Natural killer cell (primary cell): ENCODE data around the gene MBNL1. TPM values are rescaled to one million over a fixed set of nuclear protein-coding genes. Genes with fewer than 3 reads are reported as not detected.

Experiments
- ATAC-seq, 3 donors: fragments of 150-1000 bp in 2 of 3; fragments of 200-7000 bp in 1 of 3; cut with Tn5 transposase; 1 replicate in 1 of 3; 2 replicates in 2 of 3; pipeline ENCODE4 v1.10.0; 2021; ENCODE audit warnings: mild to moderate bottlenecking in 2 of 3, moderate library complexity in 2 of 3
- DNase-seq, 2 donors: peaks; one replicate each; pipeline versions ENCODE4 v3.0.0 to v3.0.0-alpha.2; 2013 to 2021; ENCODE audit warnings: mixed read lengths in 1 of 2
- H3K27ac ChIP-seq: one replicate; pipeline ENCODE4 v1.5.1; 2013; ENCODE audit warnings: mild to moderate bottlenecking, low read length
- H3K27me3 ChIP-seq: one replicate; pipeline ENCODE4 v1.6.1; 2013; ENCODE audit warnings: low read length; ENCODE audit not compliant: control insufficient read depth, insufficient read depth
- H3K36me3 ChIP-seq: one replicate; pipeline ENCODE4 v1.6.1; 2013; ENCODE audit warnings: low read length; ENCODE audit not compliant: control insufficient read depth, insufficient read depth
- H3K4me1 ChIP-seq: one replicate; pipeline ENCODE4 v1.6.1; 2013; ENCODE audit warnings: low read length; ENCODE audit not compliant: control insufficient read depth, insufficient read depth
- H3K4me3 ChIP-seq: one replicate; pipeline ENCODE4 v1.5.1; 2013; ENCODE audit warnings: low read length
- H3K9me3 ChIP-seq: one replicate; pipeline ENCODE4 v1.6.1; 2013; ENCODE audit warnings: low read length; ENCODE audit not compliant: control insufficient read depth, insufficient read depth
- H3K27ac Mint-ChIP-seq, 2 donors: one replicate each; pipeline ENCODE4 v1.8.0; 2022; ENCODE audit warnings: mild to moderate bottlenecking in 2 of 2, mixed read lengths in 2 of 2, moderate library complexity in 1 of 2
- H3K27me3 Mint-ChIP-seq, 2 donors: one replicate each; pipeline ENCODE4 v1.8.0; 2022; ENCODE audit warnings: low read depth in 2 of 2, mixed read lengths in 2 of 2
- H3K36me3 Mint-ChIP-seq: one replicate; pipeline ENCODE4 v1.8.0; 2022; ENCODE audit warnings: mixed read lengths
- H3K4me1 Mint-ChIP-seq, 2 donors: one replicate each; pipeline ENCODE4 v1.8.0; 2022; ENCODE audit warnings: mixed read lengths in 2 of 2
- H3K4me3 Mint-ChIP-seq: one replicate; pipeline ENCODE4 v1.8.0; 2022; ENCODE audit warnings: mild to moderate bottlenecking, moderate library complexity, mixed read lengths
- H3K9me3 Mint-ChIP-seq, 2 donors: one replicate each; pipeline ENCODE4 v1.8.0; 2022; ENCODE audit warnings: mixed read lengths in 2 of 2
- CTCF ChIP-seq: fragments of 200-600 bp; IDR thresholded peaks from one replicate; pipeline ENCODE4 v1.8.0; 2022; ENCODE audit warnings: antibody characterized with exemption
- WGBS: methylation state at CpG from one replicate; pipeline ENCODE4 v1.1.7; 2013; ENCODE audit warnings: missing lambda C conversion rate; ENCODE audit not compliant: insufficient coverage; 5-methylcytosine and 5-hydroxymethylcytosine counted together
- intact Hi-C: fragments of 100-400 bp; cut with micrococcal nuclease; formaldehyde crosslinking; loops from one replicate; pipeline ENCODE4 v1.14.2; 2022
- total RNA-seq, 4 donors: library from RNA; stranded (reverse); fragments of 120-200 nt in 1 of 4; gene quantifications; one replicate each; pipeline versions ENCODE4 v1.2.3 to v1.2.4, GENCODE V29; 2013 to 2022

MBNL1 gene
- total RNA-seq, 3 donors from 2014 or later (not counting 1 experiment from before 2014, with no cell fraction given), result 600 to 704 (median 607) TPM

- TF ChIP-seq CTCF, result no peak
- ATAC-seq, result no peak
- H3K4me1 ChIP-seq, result peaks cover 25% of the 10 kb centered on the region
- peak overlapping the region; percentile 63 for H3K4me3 Mint-ChIP-seq
- H3K9me3 ChIP-seq, result no peaks in the 10 kb centered on the region
- no peak overlapping the region for H3K27ac ChIP-seq
- no CpG with 5 or more reads among the region's 1 CpG for WGBS
- intact Hi-C loops, result no loop called here
- H3K36me3 Mint-ChIP-seq, result no peaks in the 10 kb centered on the region
- H3K4me3 ChIP-seq, result no peak overlapping the region
- H3K27me3 ChIP-seq, result no peaks in the 10 kb centered on the region
- H3K36me3 ChIP-seq, result no peaks in the 10 kb centered on the region
- peaks cover 80 to 89% of the 10 kb centered on the region in 2 donors for H3K4me1 Mint-ChIP-seq
- no peak for DNase-seq
- no peaks in the 10 kb centered on the region for H3K27me3 Mint-ChIP-seq
- peak overlapping the region; percentile 80 to 84 for H3K27ac Mint-ChIP-seq
- H3K9me3 Mint-ChIP-seq, result no peaks in the 10 kb centered on the region
Measured at GRCh38 chr3:152288681-152289080, 20.0 kb downstream of the MBNL1 start.

GRCh38 chr3:152289708-152290107 lies 21.0 kb downstream of the MBNL1 start:
- intact Hi-C loops, result no loop called here
- H3K36me3 ChIP-seq, result no peaks in the 10 kb centered on the region
- Mint-ChIP-seq H3K27ac (peak overlapping the region; percentile 82 to 84), H3K36me3 (no peaks in the 10 kb centered on the region), H3K4me1 (peaks cover 73 to 86% of the 10 kb centered on the region in 2 donors), H3K9me3 (no peaks in the 10 kb centered on the region), H3K27me3 (no peaks in the 10 kb centered on the region), H3K4me3 (peak overlapping the region; percentile 74)
- H3K27me3 ChIP-seq, result no peaks in the 10 kb centered on the region
- no peaks in the 10 kb centered on the region for H3K9me3 ChIP-seq
- no peak for DNase-seq
- no peak overlapping the region for H3K4me3 ChIP-seq
- 71% methylated on average over 1 of the region's 3 CpGs for WGBS
- H3K27ac ChIP-seq, result no peak overlapping the region
- ATAC-seq, result no peak
- TF ChIP-seq CTCF, result no peak
- H3K4me1 ChIP-seq, result peaks cover 25% of the 10 kb centered on the region

- no peaks in the 10 kb centered on the region for H3K9me3 ChIP-seq
- peak overlapping the region; percentile 74 for H3K4me3 Mint-ChIP-seq
- peak overlapping the region; percentile 20 for H3K27ac ChIP-seq
- no peak for ATAC-seq
- no peaks in the 10 kb centered on the region for H3K27me3 ChIP-seq
- no peak overlapping the region for H3K4me3 ChIP-seq
- intact Hi-C loops, result no loop called here
- H3K36me3 ChIP-seq, result no peaks in the 10 kb centered on the region
- no peaks in the 10 kb centered on the region for H3K9me3 Mint-ChIP-seq
- H3K4me1 ChIP-seq, result peaks cover 25% of the 10 kb centered on the region
- DNase-seq, result no peak
- H3K27me3 Mint-ChIP-seq, result no peaks in the 10 kb centered on the region
- H3K27ac Mint-ChIP-seq, result peak overlapping the region; percentile 82 to 84
- H3K36me3 Mint-ChIP-seq, result no peaks in the 10 kb centered on the region
- no peak for TF ChIP-seq CTCF
- peaks cover 70 to 86% of the 10 kb centered on the region in 2 donors for H3K4me1 Mint-ChIP-seq
Measured at GRCh38 chr3:152290374-152290773, 21.6 kb downstream of the MBNL1 start.

GRCh38 chr3:152291238-152291637 lies 22.5 kb downstream of the MBNL1 start:
- WGBS, result 33% methylated on average over 1 of the region's 5 CpGs
- intact Hi-C loops, result no loop called here
- no peak for ATAC-seq

More at GRCh38 chr3:152291238-152291637, 22.5 kb downstream of the MBNL1 start:
- H3K4me3 ChIP-seq, result no peak overlapping the region
- Mint-ChIP-seq H3K4me3 (peak overlapping the region; percentile 74), H3K36me3 (no peaks in the 10 kb centered on the region), H3K27ac (peak overlapping the region; percentile 82 to 84), H3K9me3 (no peaks in the 10 kb centered on the region), H3K27me3 (no peaks in the 10 kb centered on the region), H3K4me1 (peaks cover 73 to 88% of the 10 kb centered on the region in 2 donors)
- peaks cover 28% of the 10 kb centered on the region for H3K4me1 ChIP-seq
- no peaks in the 10 kb centered on the region for H3K36me3 ChIP-seq
- H3K27ac ChIP-seq, result peak overlapping the region; percentile 34
- no peak for TF ChIP-seq CTCF
- no peaks in the 10 kb centered on the region for H3K27me3 ChIP-seq
- DNase-seq, result no peak
- no peaks in the 10 kb centered on the region for H3K9me3 ChIP-seq
